ENCODE measurements around the gene DPT.

DNA sequence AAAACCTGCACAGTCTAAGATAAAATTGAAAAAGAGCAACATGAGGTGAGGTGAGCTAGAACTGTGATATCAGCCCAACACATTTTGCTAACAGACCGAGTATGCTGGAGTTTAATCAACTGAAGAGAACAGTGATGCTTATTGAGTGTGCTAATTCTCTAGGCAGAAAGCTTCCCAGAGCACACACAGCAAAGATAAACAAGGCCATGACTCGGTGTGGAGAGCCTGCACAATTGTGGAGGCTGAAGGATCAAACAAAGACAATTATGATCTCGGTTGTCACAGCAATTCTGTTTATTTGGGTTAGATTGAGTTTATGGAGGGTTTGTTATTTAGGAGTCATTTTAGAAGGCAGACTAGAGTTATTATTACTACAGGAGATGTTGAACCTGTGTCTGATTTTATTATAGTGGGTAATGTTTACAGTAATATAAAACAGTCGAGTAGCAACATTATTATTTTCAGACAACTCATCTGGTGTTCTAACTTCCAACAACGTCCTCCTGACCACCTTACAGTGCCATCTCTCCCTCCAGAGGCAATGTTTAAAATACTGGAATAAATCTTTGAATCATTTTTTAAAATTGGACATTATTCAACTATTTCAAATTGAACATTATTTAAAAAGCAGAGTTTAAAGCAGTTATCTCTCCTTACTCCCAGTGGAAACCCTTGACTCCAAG, 40.2 kb downstream of the DPT start:
- TF ChIP-seq EZH2 (IDR thresholded peaks at IDR 0.05; ENCODE audit: low read length): no peak
- TF ChIP-seq, protein P1, sequence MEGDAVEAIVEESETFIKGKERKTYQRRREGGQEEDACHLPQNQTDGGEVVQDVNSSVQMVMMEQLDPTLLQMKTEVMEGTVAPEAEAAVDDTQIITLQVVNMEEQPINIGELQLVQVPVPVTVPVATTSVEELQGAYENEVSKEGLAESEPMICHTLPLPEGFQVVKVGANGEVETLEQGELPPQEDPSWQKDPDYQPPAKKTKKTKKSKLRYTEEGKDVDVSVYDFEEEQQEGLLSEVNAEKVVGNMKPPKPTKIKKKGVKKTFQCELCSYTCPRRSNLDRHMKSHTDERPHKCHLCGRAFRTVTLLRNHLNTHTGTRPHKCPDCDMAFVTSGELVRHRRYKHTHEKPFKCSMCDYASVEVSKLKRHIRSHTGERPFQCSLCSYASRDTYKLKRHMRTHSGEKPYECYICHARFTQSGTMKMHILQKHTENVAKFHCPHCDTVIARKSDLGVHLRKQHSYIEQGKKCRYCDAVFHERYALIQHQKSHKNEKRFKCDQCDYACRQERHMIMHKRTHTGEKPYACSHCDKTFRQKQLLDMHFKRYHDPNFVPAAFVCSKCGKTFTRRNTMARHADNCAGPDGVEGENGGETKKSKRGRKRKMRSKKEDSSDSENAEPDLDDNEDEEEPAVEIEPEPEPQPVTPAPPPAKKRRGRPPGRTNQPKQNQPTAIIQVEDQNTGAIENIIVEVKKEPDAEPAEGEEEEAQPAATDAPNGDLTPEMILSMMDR (optimal IDR thresholded peaks at IDR 0.05 in 1 of 3, IDR thresholded peaks at IDR 0.05 in 1 of 3, conservative IDR thresholded peaks at IDR 0.05 in 1 of 3; ENCODE audit: extremely low read depth in 1 of 3, insufficient read depth in 2 of 3, low read length in 3 of 3): no peak

Measured in keratinocyte (primary cell).